Esophagus muscularis mucosa (tissue), 4 donors: ENCODE data around the gene SLC10A2. TPM values are rescaled to one million over a fixed set of nuclear protein-coding genes. Genes with fewer than 3 reads are reported as not detected.

Source experiments
- DNase-seq: peaks from one replicate; pipeline ENCODE4 v3.0.0-alpha.2; 2017; ENCODE audit errors: extremely low spot score
- H3K27ac ChIP-seq, 4 donors: fragments of 200-600 bp; sonication (generic); replicated peaks in 1 of 4; 1 replicate in 3 of 4; 2 replicates in 1 of 4; pipeline ENCODE4 v1.5.1; 2016 to 2019; ENCODE audit warnings: mild to moderate bottlenecking in 1 of 4
- H3K27me3 ChIP-seq, 4 donors: fragments of 200-600 bp; sonication (generic); one replicate each; pipeline versions ENCODE4 v1.5.1 to v1.6.0; 2016 to 2019
- H3K36me3 ChIP-seq, 4 donors: fragments of 200-600 bp; sonication (generic); one replicate each; pipeline ENCODE4 v1.5.1; 2016 to 2019
- H3K4me1 ChIP-seq, 4 donors: fragments of 200-600 bp; sonication (generic); one replicate each; pipeline ENCODE4 v1.5.1; 2016 to 2019
- H3K4me3 ChIP-seq, 4 donors: fragments of 200-600 bp; sonication (generic); 1 replicate in 2 of 4; 2 replicates in 2 of 4; pipeline ENCODE4 v1.5.1; 2016 to 2019; ENCODE audit warnings: mild to moderate bottlenecking in 4 of 4, moderate library complexity in 1 of 4
- H3K9me3 ChIP-seq, 4 donors: fragments of 200-600 bp; sonication (generic); 1 replicate in 3 of 4; 2 replicates in 1 of 4; pipeline ENCODE4 v1.5.1; 2016 to 2019
- CTCF ChIP-seq, 3 experiments: fragments of 200-600 bp in 2 of 3; fragments of 450-650 bp in 1 of 3; sonication (generic) in 2 of 3; IDR thresholded peaks; one replicate each; pipeline ENCODE4 v1.5.1; 2017 to 2019; ENCODE audit warnings: antibody characterized with exemption in 3 of 3, mild to moderate bottlenecking in 2 of 3, moderate library complexity in 1 of 3
- EP300 ChIP-seq: sonication (generic); formaldehyde crosslinking; IDR thresholded peaks from one replicate; pipeline ENCODE4 v1.6.1; 2017; ENCODE audit warnings: antibody characterized with exemption
- POLR2A ChIP-seq: fragments of 450-650 bp; IDR thresholded peaks from one replicate; pipeline ENCODE4 v1.6.1; 2017; ENCODE audit warnings: antibody characterized with exemption, moderate library complexity, mild to moderate bottlenecking, low read depth
- POLR2AphosphoS5 ChIP-seq, 2 donors: sonication (generic); formaldehyde crosslinking; IDR thresholded peaks; one replicate each; pipeline ENCODE4 v1.6.1; 2017; ENCODE audit warnings: antibody characterized with exemption in 2 of 2
- WGBS: methylation state at CpG from one replicate; pipeline ENCODE4 v1.1.5; 2018; 5-methylcytosine and 5-hydroxymethylcytosine counted together
- intact Hi-C: fragments of 100-400 bp; cut with DNase I; formaldehyde crosslinking; loops from one replicate; pipeline ENCODE4 v1.15.1; 2023
- total RNA-seq, 4 donors: library from RNA; depleted of rRNA; stranded (reverse); fragments of >200 nt; gene quantifications; one replicate each; pipeline versions ENCODE4 v1.1.0 to v1.2.1, GENCODE V29; 2016

The SLC10A2 gene
- total RNA-seq, 4 donors from 2014 or later = not detected

- TF ChIP-seq POLR2A (no peak), CTCF (IDR thresholded peaks at IDR 0.05) (no peak), POLR2AphosphoS5 (IDR thresholded peaks at IDR 0.05) (no peak), EP300 (no peak)
- intact Hi-C loops = no loop called here
- H3K4me1 ChIP-seq = no peaks in the 10 kb centered on the region
- no peak overlapping the region for H3K27ac ChIP-seq
- H3K36me3 ChIP-seq = no peaks in the 10 kb centered on the region
- no peaks in the 10 kb centered on the region for H3K9me3 ChIP-seq
- 96% methylated on average over 1 of the region's 1 CpG for WGBS
- no peak overlapping the region for H3K4me3 ChIP-seq
- no peak for DNase-seq
- H3K27me3 ChIP-seq = no peaks in the 10 kb centered on the region
Measured at GRCh38 chr13:103068836-103069235, 2.6 kb upstream of the SLC10A2 start.

GRCh38 chr13:103067751-103068555 lies 1.7 kb upstream of the SLC10A2 start:
- no peaks in the 10 kb centered on the region for H3K9me3 ChIP-seq
- H3K27me3 ChIP-seq = no peaks in the 10 kb centered on the region
- intact Hi-C loops = no loop called here
- no peak for TF ChIP-seq CTCF (IDR thresholded peaks at IDR 0.05)
- no peak for TF ChIP-seq EP300
- no peak for TF ChIP-seq POLR2AphosphoS5 (IDR thresholded peaks at IDR 0.05)
- TF ChIP-seq POLR2A = no peak
- H3K36me3 ChIP-seq = no peaks in the 10 kb centered on the region
- no peak overlapping the region for H3K27ac ChIP-seq
- no peak overlapping the region for H3K4me3 ChIP-seq
- 80% methylated on average over 7 of the region's 7 CpGs for WGBS
- no peak for DNase-seq
- no peaks in the 10 kb centered on the region for H3K4me1 ChIP-seq

GRCh38 chr13:103066781-103067345 lies 646 bp upstream of the SLC10A2 start:
- intact Hi-C loops = no loop called here
- no peaks in the 10 kb centered on the region for H3K4me1 ChIP-seq
- DNase-seq = no peak
- whole genome bisulfite sequencing = 78% methylated on average over 3 of the region's 3 CpGs
- no peaks in the 10 kb centered on the region for H3K36me3 ChIP-seq
- no peaks in the 10 kb centered on the region for H3K9me3 ChIP-seq
- no peak for TF ChIP-seq CTCF (IDR thresholded peaks at IDR 0.05)
- no peak for TF ChIP-seq POLR2A
- no peak for TF ChIP-seq EP300
- no peak for TF ChIP-seq POLR2AphosphoS5 (IDR thresholded peaks at IDR 0.05)
- H3K4me3 ChIP-seq = no peak overlapping the region
- H3K27ac ChIP-seq = no peak overlapping the region
- no peaks in the 10 kb centered on the region for H3K27me3 ChIP-seq

- no peak overlapping the region for H3K4me3 ChIP-seq
- no peaks in the 10 kb centered on the region for H3K4me1 ChIP-seq
- H3K36me3 ChIP-seq = no peaks in the 10 kb centered on the region
- TF ChIP-seq POLR2A (no peak), EP300 (no peak)
- WGBS = 96% methylated on average over 4 of the region's 4 CpGs
- intact Hi-C loops = no loop called here
- DNase-seq = no peak
- H3K9me3 ChIP-seq = no peaks in the 10 kb centered on the region
- no peaks in the 10 kb centered on the region for H3K27me3 ChIP-seq
- H3K27ac ChIP-seq = no peak overlapping the region
Measured at GRCh38 chr13:103063376-103063775, 2.8 kb downstream of the SLC10A2 start.

- Histone ChIP-seq H3K27me3 (no peaks in the 10 kb centered on the region), H3K9me3 (peaks cover 0 to 11% (median 0%) of the 10 kb centered on the region in 4 donors), H3K4me1 (no peaks in the 10 kb centered on the region), H3K27ac (no peak overlapping the region), H3K36me3 (no peaks in the 10 kb centered on the region), H3K4me3 (no peak overlapping the region)
- no peak for DNase-seq
- TF ChIP-seq EP300 = no peak
- no peak for TF ChIP-seq POLR2A
- TF ChIP-seq POLR2AphosphoS5 (IDR thresholded peaks at IDR 0.05) = no peak
- TF ChIP-seq CTCF (IDR thresholded peaks at IDR 0.05) = no peak
- intact Hi-C loops = no loop called here
- 80% methylated on average over 2 of the region's 2 CpGs for WGBS
Measured at GRCh38 chr13:103062079-103062478, 4.1 kb downstream of the SLC10A2 start.
